Stimulated activated CD8-positive, alpha-beta memory T cell treated with anti-CD3 and anti-CD28 coated beads, Interleukin-12 subunit alpha, Interleukin-12 subunit beta, amount 100 ng/mL, for 24 hours (primary cell): ENCODE data around the gene LAMC1.
"Not testable (repeated sequence)": the region's sequence is repeated elsewhere in the genome, so short reads cannot be mapped to it uniquely, and the experiment has no call there.

Experiments used
- DNase-seq: peaks from one replicate; pipeline ENCODE4 v3.0.0-alpha.2; 2020; ENCODE audit errors: extremely low read depth

The LAMC1 gene

DNA sequence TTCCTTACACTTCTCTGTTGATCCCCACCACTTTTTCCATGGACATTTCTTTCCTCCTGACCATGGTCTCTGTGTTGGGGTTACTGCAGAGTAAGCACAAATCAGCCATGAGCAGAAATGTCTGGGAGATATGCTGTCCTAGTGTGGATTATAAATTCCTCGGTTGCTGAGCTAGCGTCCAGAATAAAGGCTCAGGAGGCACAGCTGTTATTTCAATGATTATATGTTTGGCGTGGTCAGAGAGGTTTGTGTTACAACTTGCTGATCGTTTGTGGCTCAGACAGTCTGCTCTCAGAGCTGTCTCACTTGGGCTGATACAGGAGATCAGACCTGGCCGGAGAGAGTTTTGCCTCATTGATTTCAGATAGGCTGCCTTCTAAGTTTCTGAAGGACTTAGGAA is 125.4 kb downstream of the LAMC1 start:
- no peak for DNase-seq

DNA sequence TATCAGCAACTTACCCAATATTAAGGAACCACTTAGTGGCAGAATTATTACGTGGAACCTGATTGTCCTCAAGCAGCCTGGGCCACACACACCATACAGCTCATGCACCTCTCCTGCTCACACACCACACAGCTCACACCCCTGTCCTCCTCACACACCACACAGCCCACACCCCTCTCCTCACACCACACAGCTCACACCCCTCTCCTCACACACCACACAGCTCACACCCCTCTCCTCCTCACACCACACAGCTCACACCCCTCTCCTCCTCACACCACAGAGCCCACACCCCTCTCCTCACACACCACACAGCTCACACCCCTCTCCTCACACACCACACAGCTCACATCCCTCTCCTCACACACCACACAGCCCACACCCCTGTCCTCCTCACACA is 126.1 kb downstream of the LAMC1 start:
- no peak for DNase-seq

DNA sequence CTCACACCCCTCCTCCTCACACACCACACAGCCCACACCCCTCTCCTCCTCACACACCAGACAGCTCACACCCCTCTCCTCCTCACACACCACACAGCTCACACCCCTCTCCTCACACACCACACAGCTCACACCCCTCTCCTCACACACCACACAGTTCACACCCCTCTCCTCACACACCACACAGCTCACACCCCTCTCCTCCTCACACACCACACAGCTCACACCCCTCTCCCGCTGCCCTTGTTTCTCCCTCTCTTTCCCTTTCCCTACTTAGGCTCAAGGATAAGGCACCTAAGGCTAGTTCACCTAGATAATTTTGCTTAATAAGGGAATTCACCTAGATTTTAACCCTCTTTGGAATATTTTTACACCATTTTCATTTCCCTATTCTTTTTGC is 126.8 kb downstream of the LAMC1 start:
- DNase-seq = not testable (repeated sequence)

DNA sequence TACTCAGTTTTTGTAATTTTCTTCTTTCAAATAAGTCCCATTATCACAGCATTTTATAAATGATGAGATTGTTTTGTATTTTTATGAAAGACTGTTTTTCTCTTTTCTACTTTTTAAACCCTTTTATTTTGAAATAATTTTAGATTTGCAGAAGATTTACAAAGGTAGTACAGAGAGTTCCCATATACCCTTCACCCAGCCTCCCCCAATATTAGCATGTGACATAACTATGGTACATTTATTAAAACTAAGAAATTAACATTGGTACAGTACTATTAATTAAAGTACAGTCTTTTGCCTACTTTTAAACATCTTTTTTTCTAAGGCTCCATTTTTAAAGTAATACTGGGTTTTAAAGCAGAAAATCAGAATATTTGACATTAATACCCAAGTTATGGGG is 127.2 kb downstream of the LAMC1 start:
- DNase-seq = no peak

DNA sequence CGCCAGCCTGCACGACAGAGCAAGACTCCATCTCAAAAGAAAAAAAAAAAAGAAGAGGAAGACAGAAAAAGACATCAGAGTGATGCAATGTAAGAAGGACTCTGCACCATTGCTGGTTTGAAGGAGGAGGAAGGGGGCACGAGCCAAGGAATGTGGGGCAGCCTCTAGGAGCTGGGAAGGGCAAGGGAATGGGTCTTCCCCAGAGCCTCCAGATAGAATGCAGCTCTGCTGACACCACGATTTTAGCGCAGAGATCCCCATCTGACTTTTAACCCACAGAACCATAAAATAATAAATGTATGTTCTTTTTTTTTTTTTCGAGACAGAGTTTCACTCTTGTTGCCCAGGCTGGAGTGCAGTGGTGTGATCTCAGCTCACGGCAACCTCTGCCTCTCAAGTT is 129.0 kb downstream of the LAMC1 start:
- DNase-seq = no peak

DNA sequence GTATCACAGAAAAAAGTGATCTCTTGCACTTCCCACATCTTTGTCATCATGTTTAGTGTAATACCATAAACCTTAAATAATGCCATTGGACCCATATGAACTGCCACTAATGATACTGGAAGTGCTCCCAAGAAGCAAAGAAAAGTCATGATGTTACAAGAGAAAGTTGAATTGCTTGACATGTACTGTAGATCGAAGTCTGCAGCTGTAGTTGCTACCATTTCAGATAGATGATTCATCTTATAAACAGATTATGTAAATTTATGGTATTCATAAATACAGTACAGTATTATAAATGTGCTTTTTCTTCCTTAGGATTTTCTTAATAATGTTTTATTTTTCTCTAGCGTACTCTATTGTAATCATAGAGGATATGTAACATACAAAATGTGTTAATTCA is 132.7 kb downstream of the LAMC1 start:
- DNase-seq = no peak

DNA sequence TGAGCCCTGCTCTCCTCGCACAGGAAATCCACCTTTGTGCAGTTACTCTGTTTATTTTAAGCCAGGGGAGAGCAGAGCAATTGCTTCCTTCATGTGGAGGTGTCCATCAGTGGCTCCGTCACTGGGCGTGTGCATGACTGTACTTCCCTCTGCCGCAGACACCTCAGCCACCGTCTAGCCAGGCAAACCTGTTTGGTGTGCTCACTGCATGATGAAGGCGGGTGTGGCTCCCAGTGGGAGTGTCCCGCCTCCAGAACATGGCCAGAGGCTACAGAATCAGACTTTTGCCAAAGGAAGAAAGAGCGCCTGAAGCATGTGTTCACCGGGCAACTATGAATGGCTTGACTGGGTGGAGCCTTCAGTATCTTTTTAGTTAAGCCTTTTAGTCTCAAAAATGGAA is 136.7 kb downstream of the LAMC1 start:
- DNase-seq = no peak

DNA sequence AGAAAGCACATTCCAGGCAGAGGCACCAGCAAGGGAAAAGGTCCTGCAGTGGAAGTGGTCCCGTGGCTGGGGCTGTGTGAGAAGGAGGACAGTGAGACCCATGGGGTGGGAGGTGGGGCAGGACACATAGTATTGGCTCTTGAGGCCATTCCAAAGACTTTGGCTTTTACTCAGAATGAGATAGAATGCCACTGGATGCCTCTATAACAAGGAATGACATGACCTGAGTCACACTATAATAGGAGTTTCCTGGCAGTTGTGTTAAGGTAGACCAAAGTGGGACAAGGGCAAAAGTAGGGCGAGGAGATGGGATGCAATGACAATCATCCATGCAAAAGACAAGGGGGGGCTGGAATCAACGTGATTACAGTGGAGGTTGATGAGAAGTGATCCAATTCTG is 138.2 kb downstream of the LAMC1 start:
- DNase-seq = no peak

DNA sequence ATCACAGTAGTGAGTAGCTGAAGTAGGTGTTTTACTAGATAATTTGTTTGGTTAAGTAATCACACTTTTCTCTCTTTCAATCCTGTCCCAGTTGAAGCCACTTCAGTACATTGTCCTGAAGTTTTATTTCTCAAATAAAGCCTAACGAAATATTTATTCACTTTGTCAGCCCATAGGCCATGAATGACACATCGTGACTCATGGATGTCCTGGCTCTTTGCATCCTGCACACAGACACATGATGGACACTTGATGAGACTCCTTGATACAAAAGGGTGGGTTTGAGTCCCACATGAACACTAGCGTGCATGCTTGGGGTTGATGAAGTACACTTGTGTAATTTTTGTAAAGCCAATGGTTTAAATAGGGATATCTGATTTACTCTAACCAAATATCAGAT is 140.1 kb downstream of the LAMC1 start:
- no peak for DNase-seq

DNA sequence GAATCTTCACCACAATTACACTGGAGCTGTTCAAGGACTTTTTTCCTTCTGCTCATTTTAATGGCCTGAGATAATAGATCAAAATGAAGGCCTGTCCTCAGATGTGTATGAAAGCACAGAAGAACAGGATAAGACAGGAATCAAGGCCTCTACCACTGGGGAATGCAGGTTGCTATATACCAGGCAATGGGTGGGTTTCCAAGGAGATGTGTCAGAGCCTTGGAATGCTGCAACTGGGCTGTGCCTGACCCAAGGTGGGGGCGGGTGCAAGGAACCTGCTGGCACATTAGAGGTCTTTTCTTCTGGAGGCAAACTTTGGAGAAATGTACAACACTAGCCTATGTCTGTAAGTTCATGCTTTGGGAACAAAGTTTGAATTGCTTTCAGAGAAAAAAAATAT is 141.1 kb downstream of the LAMC1 start:
- DNase-seq = no peak

DNA sequence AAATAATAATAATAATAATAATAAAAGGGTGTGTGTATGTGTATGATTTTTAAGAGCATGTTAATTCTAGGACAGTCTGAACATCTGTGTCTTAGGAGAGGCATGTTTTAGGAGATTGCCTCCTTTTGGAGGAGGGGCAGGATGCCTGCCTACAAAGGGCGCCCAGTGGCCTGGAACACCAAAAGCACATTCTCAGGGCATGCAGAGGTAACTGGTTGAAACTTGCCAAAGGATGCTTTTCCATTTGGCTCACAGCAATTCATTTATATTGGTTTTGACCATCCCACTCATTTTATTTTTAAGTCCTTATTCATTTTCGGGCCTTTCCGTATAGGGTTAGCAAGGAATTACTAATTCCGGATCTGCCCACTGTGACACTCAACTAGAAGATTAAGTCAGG is 141.7 kb downstream of the LAMC1 start:
- no peak for DNase-seq

DNA sequence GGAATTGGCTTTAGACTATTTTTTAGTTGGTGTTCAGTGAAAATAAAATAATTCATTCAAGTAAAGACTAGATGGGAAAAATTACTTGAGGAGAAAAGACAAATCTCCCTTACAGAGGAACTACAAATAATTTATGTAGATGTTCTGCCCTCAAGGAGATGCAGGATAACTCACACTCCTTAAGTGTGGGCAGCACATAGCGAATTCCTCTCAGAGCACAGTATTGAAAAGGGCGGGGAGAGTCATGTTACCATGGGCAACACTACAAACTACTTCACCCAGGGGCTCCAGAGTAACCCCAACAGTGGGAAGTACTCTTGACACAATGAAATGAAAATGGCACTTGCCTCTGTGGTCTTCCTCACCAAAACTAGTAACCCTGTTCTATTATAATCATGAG is 142.2 kb downstream of the LAMC1 start:
- DNase-seq = no peak

DNA sequence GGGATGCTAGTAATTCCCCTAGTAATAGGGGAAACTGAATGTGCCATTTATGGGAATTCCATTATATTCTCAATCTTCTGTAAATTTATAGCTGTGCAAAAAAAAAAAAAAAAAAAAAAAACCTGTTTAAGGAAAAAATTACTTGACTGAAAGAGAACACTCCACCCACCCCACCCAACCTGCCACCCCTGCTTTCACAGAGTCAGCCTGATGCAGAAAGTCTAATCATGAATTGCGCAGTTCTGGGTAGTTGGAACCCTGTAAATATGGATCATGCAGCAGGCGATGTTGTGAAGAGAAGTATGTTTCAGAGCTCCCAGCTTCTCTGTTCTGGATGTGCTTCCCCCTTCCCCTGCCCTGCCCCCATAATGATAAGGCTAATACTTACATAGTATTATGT is 143.2 kb downstream of the LAMC1 start:
- DNase-seq = no peak

DNA sequence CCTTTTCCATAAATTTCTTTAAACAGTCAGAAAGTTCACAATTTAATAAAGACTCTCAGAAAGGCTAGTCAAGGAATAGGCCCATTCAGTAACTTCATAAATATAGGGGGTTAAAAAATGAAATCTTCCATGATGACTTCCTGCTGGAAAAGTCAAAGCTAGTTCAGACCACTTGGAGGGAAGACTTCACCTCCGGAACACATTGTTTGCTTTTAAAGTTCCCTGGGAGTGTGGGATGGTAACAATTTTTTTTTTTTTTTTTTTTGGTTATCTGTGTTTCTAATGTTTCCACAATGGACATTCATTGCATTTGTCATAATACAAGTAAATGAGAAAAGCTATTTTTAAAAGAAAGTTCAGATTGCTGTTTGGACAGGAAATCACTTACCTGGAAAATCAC is 144.5 kb downstream of the LAMC1 start:
- DNase-seq = no peak

DNA sequence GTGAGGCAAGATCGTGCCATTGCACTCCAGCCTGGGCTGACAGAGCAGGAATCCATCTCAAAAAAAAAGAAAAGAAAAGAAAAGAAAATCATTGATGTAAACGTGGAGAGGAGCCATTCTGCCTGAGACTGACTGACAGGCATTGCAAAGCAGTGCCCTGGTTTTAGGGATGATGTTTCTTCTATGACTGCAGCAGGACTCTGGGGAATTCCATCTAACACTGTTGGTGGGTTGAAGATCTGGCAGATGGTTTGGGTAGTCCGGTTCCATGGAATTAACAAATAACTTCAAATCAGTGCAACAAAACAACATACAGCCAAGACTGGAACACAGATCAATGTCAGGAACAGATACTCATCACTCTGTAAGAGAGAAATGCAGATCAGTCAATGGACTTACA is 145.1 kb downstream of the LAMC1 start:
- DNase-seq = no peak

DNA sequence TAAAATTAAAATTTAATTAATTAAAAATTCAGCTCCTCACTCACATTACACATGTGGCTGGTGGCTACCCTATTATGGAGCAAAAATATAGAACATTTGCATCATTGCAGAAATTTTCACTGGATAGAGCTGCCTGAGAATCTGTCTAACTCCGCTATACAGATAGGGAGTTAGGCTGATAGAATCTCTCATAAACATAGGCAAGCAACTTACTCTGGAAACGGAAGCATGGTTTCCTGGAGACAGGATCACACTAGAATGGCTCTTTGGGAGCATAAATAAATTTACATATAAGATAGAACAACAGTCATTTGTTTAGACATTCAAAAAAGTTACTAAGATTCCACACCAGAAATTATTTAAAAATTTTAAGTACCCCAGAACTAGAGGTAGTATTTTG is 150.6 kb downstream of the LAMC1 start:
- no peak for DNase-seq

DNA sequence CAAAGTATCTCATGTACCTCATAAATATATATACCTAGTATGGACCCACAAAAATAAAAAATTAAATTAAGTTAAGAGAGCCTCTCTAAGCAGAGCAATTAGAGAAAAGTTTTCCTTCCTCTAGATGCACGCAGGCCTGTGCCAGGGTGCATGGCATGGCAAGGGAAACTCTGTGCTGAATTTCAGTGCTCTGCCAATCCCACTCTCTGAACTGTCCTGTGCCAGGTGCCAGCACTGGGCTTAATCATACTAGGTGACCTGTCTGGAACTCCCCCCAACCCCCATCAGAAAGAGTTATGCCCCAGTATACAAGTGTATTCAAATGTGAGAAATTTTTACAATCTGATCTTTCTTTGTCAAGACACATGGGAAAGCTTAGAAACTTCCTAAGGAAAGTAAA is 152.4 kb downstream of the LAMC1 start:
- no peak for DNase-seq

DNA sequence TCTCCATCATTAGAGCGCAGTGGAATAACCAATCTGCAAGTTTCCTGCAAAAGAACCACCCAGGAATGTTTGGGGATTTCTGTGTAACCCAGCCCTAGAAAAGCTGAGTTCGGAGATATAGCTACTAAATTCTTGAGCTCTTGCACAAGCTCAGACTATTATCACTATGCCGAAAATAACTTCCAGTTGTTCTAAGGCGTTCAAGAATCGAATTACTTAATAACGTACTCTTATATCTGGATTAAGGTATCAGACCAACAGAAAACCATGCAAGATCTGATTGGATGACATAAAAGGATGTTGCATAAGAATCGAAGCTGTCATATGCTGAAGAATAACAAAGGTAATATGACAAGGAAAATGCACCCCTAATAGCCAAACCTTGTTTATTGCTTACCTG is 155.3 kb downstream of the LAMC1 start:
- no peak for DNase-seq

DNA sequence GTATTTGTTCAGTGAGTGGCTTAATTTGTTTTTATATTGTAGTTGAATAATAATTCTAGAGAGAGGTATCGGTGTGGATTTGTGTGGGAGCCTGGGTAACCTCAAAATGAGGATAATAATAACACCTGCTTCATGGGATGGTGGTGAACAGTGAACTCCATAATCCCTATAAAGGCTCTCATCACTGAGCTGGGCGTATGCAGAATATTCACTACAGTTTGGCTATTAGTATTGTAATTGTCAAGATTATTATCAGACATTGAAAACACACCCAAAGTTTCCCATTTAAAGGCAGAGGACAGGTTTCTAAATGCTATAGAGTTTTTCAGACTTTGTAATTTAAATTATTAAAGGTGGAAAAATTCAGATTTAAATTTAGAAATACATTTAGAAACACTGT is 155.8 kb downstream of the LAMC1 start:
- no peak for DNase-seq

DNA sequence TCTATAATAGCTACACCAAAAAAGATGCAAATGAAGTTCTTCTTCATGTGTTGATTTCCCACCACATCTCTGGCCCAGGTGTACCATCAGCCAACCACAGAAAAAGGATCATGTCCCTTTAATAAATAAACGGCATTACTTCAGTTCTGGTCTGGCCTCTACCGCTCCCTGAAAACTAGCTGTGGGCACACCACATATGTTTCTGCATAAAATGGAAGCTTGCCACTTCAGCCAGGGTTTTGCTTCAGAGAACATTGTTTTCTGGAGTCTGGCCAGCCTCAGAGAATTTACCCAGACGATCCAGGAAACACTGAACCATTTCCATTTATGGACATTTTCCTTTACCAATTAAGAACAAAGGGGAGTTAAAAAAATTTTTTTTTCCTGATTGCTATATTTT is 157.0 kb downstream of the LAMC1 start:
- no peak for DNase-seq

DNA sequence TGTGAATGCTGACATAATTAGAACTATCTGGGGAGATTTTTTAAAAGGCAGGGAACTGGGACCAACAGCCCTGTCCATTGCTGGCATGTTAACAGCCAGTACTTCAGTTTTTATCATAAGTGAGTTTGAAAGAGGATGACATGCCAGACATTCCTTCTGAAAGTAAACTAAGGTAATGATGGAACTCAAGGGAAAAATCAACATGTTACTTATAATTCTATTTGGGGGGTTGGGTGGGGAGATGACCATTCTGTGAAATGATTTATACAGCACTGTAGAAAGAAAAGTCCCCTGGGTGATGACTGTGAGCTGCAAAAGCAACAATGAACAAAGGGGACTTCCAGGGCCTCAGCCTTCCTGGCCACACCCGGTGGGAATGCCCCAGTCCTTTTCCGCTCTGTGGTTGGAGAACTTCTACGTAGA is 157.4 kb downstream of the LAMC1 start:
- no peak for DNase-seq

DNA sequence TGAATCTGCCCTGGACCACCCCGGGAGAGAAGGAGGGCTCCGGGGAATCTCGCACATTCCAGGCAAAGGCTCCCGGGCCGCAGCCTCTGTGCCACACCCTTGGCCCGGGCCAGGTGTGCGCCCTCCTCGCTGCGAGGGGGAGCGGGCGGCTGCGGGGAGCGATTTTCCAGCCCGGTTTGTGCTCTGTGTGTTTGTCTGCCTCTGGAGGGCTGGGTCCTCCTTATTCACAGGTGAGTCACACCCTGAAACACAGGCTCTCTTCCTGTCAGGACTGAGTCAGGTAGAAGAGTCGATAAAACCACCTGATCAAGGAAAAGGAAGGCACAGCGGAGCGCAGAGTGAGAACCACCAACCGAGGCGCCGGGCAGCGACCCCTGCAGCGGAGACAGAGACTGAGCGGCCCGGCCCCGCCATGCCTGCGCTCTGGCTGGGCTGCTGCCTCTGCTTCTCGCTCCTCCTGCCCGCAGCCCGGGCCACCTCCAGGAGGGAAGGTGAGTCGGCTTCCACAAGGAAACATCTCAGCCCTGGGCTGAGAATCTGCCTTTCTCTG is 162.8 kb downstream of the LAMC1 start, which contains the start of gene LAMC2:
Gene LAMC2 (plus strand): TSS at position 324 of the 550 bp plus-strand sequence. CDS start 89 bp downstream, at position 413.
- no peak for DNase-seq

DNA sequence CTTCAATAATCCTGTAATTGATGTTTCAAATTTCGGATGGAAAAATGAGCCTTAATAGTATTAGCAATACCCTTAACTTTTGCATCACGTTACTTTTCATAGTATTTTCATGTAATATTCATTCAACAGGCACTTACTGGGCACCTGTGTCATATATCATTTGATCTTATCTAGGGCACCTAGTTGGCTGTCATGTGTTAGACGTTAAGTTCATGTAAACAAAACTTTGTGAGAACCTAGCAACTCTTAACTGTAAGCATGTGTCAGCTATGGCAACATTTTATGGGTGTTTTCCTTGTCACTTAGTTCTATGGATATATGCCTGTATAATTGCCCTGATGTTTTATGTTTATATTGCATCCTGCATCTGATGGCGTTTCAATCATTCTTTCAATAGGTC is 163.6 kb downstream of the LAMC1 start:
- DNase-seq = no peak

DNA sequence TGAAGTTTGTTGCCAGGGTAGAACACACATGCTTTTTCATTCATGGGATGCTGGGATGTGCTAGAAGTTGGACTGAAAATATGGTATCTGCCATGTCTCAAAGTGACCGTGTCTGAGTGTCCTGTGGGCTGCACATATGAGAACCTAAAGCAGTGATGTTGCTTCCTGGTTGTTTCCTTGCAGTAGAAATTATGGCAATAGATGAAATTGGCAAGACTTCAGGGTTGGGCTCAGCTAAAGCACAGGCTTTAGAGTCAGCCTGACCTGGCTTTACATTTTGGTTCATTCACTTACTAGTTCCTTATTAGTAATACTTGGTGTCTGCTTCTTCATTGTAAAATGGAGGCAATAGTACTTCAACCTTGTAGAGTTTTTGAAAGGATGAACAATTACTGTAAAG is 165.0 kb downstream of the LAMC1 start:
- no peak for DNase-seq

DNA sequence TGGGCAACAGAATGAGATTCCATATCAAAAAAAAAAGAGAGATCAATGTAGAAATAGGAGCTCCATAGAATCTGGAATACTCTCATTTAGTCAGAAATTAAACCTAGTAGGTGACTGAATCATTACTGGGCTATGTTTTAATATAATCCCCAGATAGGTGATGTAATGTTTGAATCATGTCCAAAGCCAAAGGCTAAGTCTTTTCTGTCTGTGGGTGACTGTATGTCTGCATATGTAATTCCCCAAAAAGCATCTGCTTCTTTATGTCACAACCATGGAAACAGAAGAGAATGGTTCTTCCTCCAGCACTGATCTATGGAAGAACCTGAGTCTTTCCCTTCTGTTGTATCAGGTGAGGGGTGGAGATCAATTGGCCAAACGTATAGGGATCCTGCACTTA is 168.6 kb downstream of the LAMC1 start:
- no peak for DNase-seq
